T-helper 1 cell treated with Interleukin-12 subunit alpha and Interleukin-12 subunit beta and Interleukin-4 antibody, amounts not matched to agents 30 μg/mL and 1 μg/mL, for 36 hours (primary cell): ENCODE data around the gene AUTS2.

Experiments
- H3K27ac Mint-ChIP-seq: one replicate; pipeline ENCODE4 v1.8.0; 2021; ENCODE audit warnings: mild to moderate bottlenecking, mixed read lengths
- H3K27me3 Mint-ChIP-seq: one replicate; pipeline ENCODE4 v1.8.0; 2021; ENCODE audit warnings: low read depth, mixed read lengths
- H3K36me3 Mint-ChIP-seq: one replicate; pipeline ENCODE4 v1.8.0; 2021; ENCODE audit warnings: low read depth, mixed read lengths
- H3K4me1 Mint-ChIP-seq: one replicate; pipeline ENCODE4 v1.8.0; 2021; ENCODE audit warnings: low read depth, mixed read lengths
- H3K4me3 Mint-ChIP-seq: one replicate; pipeline ENCODE4 v1.8.0; 2021; ENCODE audit warnings: mild to moderate bottlenecking, moderate library complexity, mixed read lengths
- H3K9me3 Mint-ChIP-seq: one replicate; pipeline ENCODE4 v1.8.0; 2021; ENCODE audit warnings: mixed read lengths

Gene AUTS2

GRCh38 chr7:69625238-69625637, 27.0 kb downstream of the AUTS2 start:
- Mint-ChIP-seq H3K4me1 (no peaks in the 10 kb centered on the region), H3K4me3 (no peak overlapping the region), H3K36me3 (no peaks in the 10 kb centered on the region), H3K27me3 (peaks cover 2% of the 10 kb centered on the region), H3K9me3 (no peaks in the 10 kb centered on the region), H3K27ac (no peak overlapping the region)

GRCh38 chr7:69625798-69626197, 27.5 kb downstream of the AUTS2 start:
- no peaks in the 10 kb centered on the region for H3K36me3 Mint-ChIP-seq
- H3K4me3 Mint-ChIP-seq: no peak overlapping the region
- no peaks in the 10 kb centered on the region for H3K9me3 Mint-ChIP-seq
- H3K27ac Mint-ChIP-seq: no peak overlapping the region
- no peaks in the 10 kb centered on the region for H3K4me1 Mint-ChIP-seq
- no peaks in the 10 kb centered on the region for H3K27me3 Mint-ChIP-seq

GRCh38 chr7:69630292-69630691, 32.0 kb downstream of the AUTS2 start:
- H3K36me3 Mint-ChIP-seq: no peaks in the 10 kb centered on the region
- no peak overlapping the region for H3K27ac Mint-ChIP-seq
- no peaks in the 10 kb centered on the region for H3K27me3 Mint-ChIP-seq
- H3K4me3 Mint-ChIP-seq: no peak overlapping the region
- no peaks in the 10 kb centered on the region for H3K9me3 Mint-ChIP-seq
- H3K4me1 Mint-ChIP-seq: no peaks in the 10 kb centered on the region

GRCh38 chr7:69631131-69631530, 32.9 kb downstream of the AUTS2 start:
- Mint-ChIP-seq H3K4me1 (no peaks in the 10 kb centered on the region), H3K9me3 (no peaks in the 10 kb centered on the region), H3K4me3 (no peak overlapping the region), H3K27me3 (no peaks in the 10 kb centered on the region), H3K27ac (no peak overlapping the region), H3K36me3 (no peaks in the 10 kb centered on the region)

- H3K36me3 Mint-ChIP-seq: no peaks in the 10 kb centered on the region
- H3K4me1 Mint-ChIP-seq: no peaks in the 10 kb centered on the region
- H3K9me3 Mint-ChIP-seq: no peaks in the 10 kb centered on the region
- H3K27me3 Mint-ChIP-seq: no peaks in the 10 kb centered on the region
- H3K27ac Mint-ChIP-seq: no peak overlapping the region
- H3K4me3 Mint-ChIP-seq: no peak overlapping the region
Measured at GRCh38 chr7:69632280-69632679, 34.0 kb downstream of the AUTS2 start.

GRCh38 chr7:69633122-69633831, 35.0 kb downstream of the AUTS2 start:
- Mint-ChIP-seq H3K9me3 (no peaks in the 10 kb centered on the region), H3K27ac (no peak overlapping the region), H3K27me3 (no peaks in the 10 kb centered on the region), H3K4me3 (no peak overlapping the region), H3K4me1 (no peaks in the 10 kb centered on the region), H3K36me3 (no peaks in the 10 kb centered on the region)

GRCh38 chr7:69635555-69636185, 37.4 kb downstream of the AUTS2 start:
- Mint-ChIP-seq H3K4me1 (no peaks in the 10 kb centered on the region), H3K9me3 (no peaks in the 10 kb centered on the region), H3K4me3 (no peak overlapping the region), H3K27me3 (no peaks in the 10 kb centered on the region), H3K27ac (no peak overlapping the region), H3K36me3 (no peaks in the 10 kb centered on the region)

- no peak overlapping the region for H3K27ac Mint-ChIP-seq
- H3K27me3 Mint-ChIP-seq: no peaks in the 10 kb centered on the region
- H3K9me3 Mint-ChIP-seq: no peaks in the 10 kb centered on the region
- H3K4me3 Mint-ChIP-seq: no peak overlapping the region
- H3K4me1 Mint-ChIP-seq: no peaks in the 10 kb centered on the region
- no peaks in the 10 kb centered on the region for H3K36me3 Mint-ChIP-seq
Measured at GRCh38 chr7:69638674-69639073, 40.4 kb downstream of the AUTS2 start.

GRCh38 chr7:69640216-69640615, 41.9 kb downstream of the AUTS2 start:
- no peaks in the 10 kb centered on the region for H3K27me3 Mint-ChIP-seq
- no peaks in the 10 kb centered on the region for H3K36me3 Mint-ChIP-seq
- H3K27ac Mint-ChIP-seq: no peak overlapping the region
- H3K4me1 Mint-ChIP-seq: no peaks in the 10 kb centered on the region
- H3K4me3 Mint-ChIP-seq: no peak overlapping the region
- no peaks in the 10 kb centered on the region for H3K9me3 Mint-ChIP-seq

- Mint-ChIP-seq H3K9me3 (no peaks in the 10 kb centered on the region), H3K27ac (no peak overlapping the region), H3K4me3 (no peak overlapping the region), H3K36me3 (no peaks in the 10 kb centered on the region), H3K27me3 (no peaks in the 10 kb centered on the region), H3K4me1 (no peaks in the 10 kb centered on the region)
Measured at GRCh38 chr7:69640925-69641594, 42.8 kb downstream of the AUTS2 start.

GRCh38 chr7:69643265-69643664, 45.0 kb downstream of the AUTS2 start:
- Mint-ChIP-seq H3K9me3 (no peaks in the 10 kb centered on the region), H3K4me3 (no peak overlapping the region), H3K36me3 (no peaks in the 10 kb centered on the region), H3K4me1 (no peaks in the 10 kb centered on the region), H3K27ac (no peak overlapping the region), H3K27me3 (no peaks in the 10 kb centered on the region)

- no peaks in the 10 kb centered on the region for H3K9me3 Mint-ChIP-seq
Measured at GRCh38 chr7:69643708-69644445, 45.6 kb downstream of the AUTS2 start.

GRCh38 chr7:69645683-69646082, 47.4 kb downstream of the AUTS2 start:
- no peaks in the 10 kb centered on the region for H3K4me1 Mint-ChIP-seq
- no peaks in the 10 kb centered on the region for H3K9me3 Mint-ChIP-seq
- no peaks in the 10 kb centered on the region for H3K36me3 Mint-ChIP-seq
- H3K27ac Mint-ChIP-seq: no peak overlapping the region
- no peak overlapping the region for H3K4me3 Mint-ChIP-seq
- H3K27me3 Mint-ChIP-seq: no peaks in the 10 kb centered on the region

More at GRCh38 chr7:69643708-69644445, 45.6 kb downstream of the AUTS2 start:
- Mint-ChIP-seq H3K27me3 (no peaks in the 10 kb centered on the region), H3K36me3 (no peaks in the 10 kb centered on the region), H3K4me1 (no peaks in the 10 kb centered on the region), H3K4me3 (no peak overlapping the region), H3K27ac (no peak overlapping the region)

- no peaks in the 10 kb centered on the region for H3K36me3 Mint-ChIP-seq
Measured at GRCh38 chr7:69651101-69651590, 52.9 kb downstream of the AUTS2 start.

More at GRCh38 chr7:69651101-69651590, 52.9 kb downstream of the AUTS2 start:
- H3K4me1 Mint-ChIP-seq: no peaks in the 10 kb centered on the region
- H3K27me3 Mint-ChIP-seq: no peaks in the 10 kb centered on the region
- H3K4me3 Mint-ChIP-seq: no peak overlapping the region
- H3K27ac Mint-ChIP-seq: no peak overlapping the region
- no peaks in the 10 kb centered on the region for H3K9me3 Mint-ChIP-seq
